Spleen (tissue), 11 donors: ENCODE data around the gene LCN9. TPM values are rescaled to one million over a fixed set of nuclear protein-coding genes. Genes with fewer than 3 reads are reported as not detected.

Experiments used
- DNase-seq: peaks from one replicate; pipeline ENCODE4 v3.0.0-alpha.2; 2020
- H3K27ac ChIP-seq, 8 donors: fragments of 200-600 bp; sonication (generic) in 7 of 8; 1 replicate in 4 of 8; 2 replicates in 4 of 8; pipeline versions ENCODE4 v1.5.0 to v1.8.0; 2016 to 2021; ENCODE audit warnings: inconsistent platforms in 4 of 8, mild to moderate bottlenecking in 4 of 8, moderate library complexity in 1 of 8
- H3K27me3 ChIP-seq, 7 donors: fragments of 200-600 bp; sonication (generic) in 6 of 7; replicated peaks in 1 of 7; 1 replicate in 4 of 7; 2 replicates in 3 of 7; pipeline versions ENCODE4 v1.5.0 to v1.8.0; 2016 to 2021; ENCODE audit warnings: inconsistent platforms in 3 of 7, mild to moderate bottlenecking in 1 of 7
- H3K36me3 ChIP-seq, 6 donors: fragments of 200-600 bp; sonication (generic) in 5 of 6; 1 replicate in 4 of 6; 2 replicates in 2 of 6; pipeline versions ENCODE4 v1.5.0 to v1.8.0; 2016 to 2021; ENCODE audit warnings: inconsistent platforms in 2 of 6
- H3K4me1 ChIP-seq, 6 donors: fragments of 200-600 bp; sonication (generic) in 5 of 6; 1 replicate in 3 of 6; 2 replicates in 3 of 6; pipeline versions ENCODE4 v1.5.0 to v1.8.0; 2016 to 2021; ENCODE audit warnings: inconsistent platforms in 3 of 6
- H3K4me3 ChIP-seq, 8 donors: fragments of 200-600 bp; sonication (generic) in 7 of 8; 1 replicate in 4 of 8; 2 replicates in 4 of 8; pipeline versions ENCODE4 v1.5.0 to v1.8.0; 2016 to 2021; ENCODE audit warnings: inconsistent platforms in 4 of 8, mild to moderate bottlenecking in 4 of 8, moderate library complexity in 2 of 8
- H3K9me3 ChIP-seq, 8 donors: fragments of 200-600 bp; sonication (generic) in 7 of 8; 1 replicate in 4 of 8; 2 replicates in 4 of 8; pipeline versions ENCODE4 v1.5.0 to v1.8.0; 2016 to 2021; ENCODE audit warnings: inconsistent platforms in 4 of 8
- POLR2A ChIP-seq, 3 donors: fragments of 450-650 bp; IDR thresholded peaks; one replicate each; pipeline ENCODE4 v1.5.1; 2017; ENCODE audit warnings: antibody characterized with exemption in 3 of 3, mild to moderate bottlenecking in 1 of 3
- POLR2AphosphoS5 ChIP-seq, 3 donors: sonication (generic); formaldehyde crosslinking; IDR thresholded peaks; one replicate each; pipeline ENCODE4 v1.5.1; 2017; ENCODE audit warnings: antibody characterized with exemption in 3 of 3
- WGBS, 5 donors: extraction: QIAGEN DNeasy Blood & Tissue Kit in 3 of 5; methylation state at CpG; one replicate each; pipeline versions ENCODE4 v1.1.5 to v1.1.7; 2013 to 2018; 5-methylcytosine and 5-hydroxymethylcytosine counted together
- intact Hi-C: fragments of 100-400 bp; cut with DNase I; formaldehyde crosslinking; loops from one replicate; pipeline ENCODE4 v1.15.0; 2023; ENCODE audit warnings: low total_unique reads
- polyA plus RNA-seq, 3 donors: library from polyadenylated mRNA; stranded (reverse); fragments of 200-250 nt; gene quantifications; one replicate each; pipeline ENCODE4 v1.2.1, GENCODE V29; 2013
- total RNA-seq, 7 donors: library from RNA; depleted of rRNA in 3 of 7; stranded (reverse); fragments of >200 nt in 3 of 7; fragmentation: NEBNext Ultra II Directional in 4 of 7; extraction: Animal tissue kit (Norgen Biotek cat#: 25700) in 4 of 7; gene quantifications; one replicate each; pipeline versions ENCODE4 v1.1.0 to v1.2.1, GENCODE V29; 2016 to 2021
- TF ChIP-seq, protein P1 (sequence below), 11 experiments: fragments of 200-600 bp in 7 of 11; fragments of 450-650 bp in 4 of 11; sonication (generic) in 4 of 11; IDR thresholded peaks in 8 of 11; conservative IDR thresholded peaks in 3 of 11; 1 replicate in 7 of 11; 2 replicates in 4 of 11; pipeline versions ENCODE4 v1.4.0 to v1.8.0; 2016 to 2021; ENCODE audit warnings: antibody characterized with exemption in 11 of 11, inconsistent platforms in 4 of 11, mild to moderate bottlenecking in 1 of 11
- donor health status: healthy with polysubstance abuse.
- donor health status: DM: no; HTN: no; CAD: no; lungs with moderate emphysema.
- donor health status: DM: no; HTN: no; CAD: no.
- donor health status: Bipolar disorder and iron deficiency.
- donor health status: healthy.
- donor health status: DM: no; HTN: no; CAD: no.
- donor health status: DM: yes; HTN: yes; CAD: no.

The LCN9 gene
- total and polyA plus RNA-seq, 10 donors, result not detected

DNA sequence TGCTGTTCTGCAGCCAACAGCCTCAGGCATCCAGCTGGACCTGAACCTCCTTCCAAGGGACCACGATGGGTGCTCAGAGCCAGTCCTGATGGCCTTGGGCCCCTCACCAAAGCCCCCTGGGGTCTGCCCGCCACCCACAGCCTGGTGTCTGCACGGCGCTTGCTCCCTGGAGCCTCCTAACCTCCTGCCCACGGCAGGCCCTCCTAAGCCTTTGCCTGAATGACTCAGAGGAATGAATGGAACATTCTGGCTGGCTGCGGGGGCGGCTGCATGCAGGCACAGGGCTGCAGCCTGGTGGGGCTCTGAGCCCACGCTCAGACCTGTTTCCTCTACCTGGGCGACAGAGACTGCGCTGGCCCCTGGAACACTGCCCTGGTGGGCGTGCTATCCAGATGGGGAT lies 29.3 kb downstream of the LCN9 start:
- H3K9me3 ChIP-seq, result no peaks in the 10 kb centered on the region
- TF ChIP-seq, protein P1, sequence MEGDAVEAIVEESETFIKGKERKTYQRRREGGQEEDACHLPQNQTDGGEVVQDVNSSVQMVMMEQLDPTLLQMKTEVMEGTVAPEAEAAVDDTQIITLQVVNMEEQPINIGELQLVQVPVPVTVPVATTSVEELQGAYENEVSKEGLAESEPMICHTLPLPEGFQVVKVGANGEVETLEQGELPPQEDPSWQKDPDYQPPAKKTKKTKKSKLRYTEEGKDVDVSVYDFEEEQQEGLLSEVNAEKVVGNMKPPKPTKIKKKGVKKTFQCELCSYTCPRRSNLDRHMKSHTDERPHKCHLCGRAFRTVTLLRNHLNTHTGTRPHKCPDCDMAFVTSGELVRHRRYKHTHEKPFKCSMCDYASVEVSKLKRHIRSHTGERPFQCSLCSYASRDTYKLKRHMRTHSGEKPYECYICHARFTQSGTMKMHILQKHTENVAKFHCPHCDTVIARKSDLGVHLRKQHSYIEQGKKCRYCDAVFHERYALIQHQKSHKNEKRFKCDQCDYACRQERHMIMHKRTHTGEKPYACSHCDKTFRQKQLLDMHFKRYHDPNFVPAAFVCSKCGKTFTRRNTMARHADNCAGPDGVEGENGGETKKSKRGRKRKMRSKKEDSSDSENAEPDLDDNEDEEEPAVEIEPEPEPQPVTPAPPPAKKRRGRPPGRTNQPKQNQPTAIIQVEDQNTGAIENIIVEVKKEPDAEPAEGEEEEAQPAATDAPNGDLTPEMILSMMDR (IDR thresholded peaks at IDR 0.05 in 8 of 11, conservative IDR thresholded peaks at IDR 0.05 in 3 of 11), result no peak
- no peak for TF ChIP-seq POLR2AphosphoS5 (IDR thresholded peaks at IDR 0.05)
- TF ChIP-seq POLR2A (IDR thresholded peaks at IDR 0.05), result no peak
- no peak overlapping the region for H3K4me3 ChIP-seq
- H3K4me1 ChIP-seq, result no peaks in the 10 kb centered on the region
- 78 to 84% (median 82%) methylated on average over 7 to 11 of the region's 11 CpGs; no CpG with 5 or more reads in 1 of the 5 donors for WGBS, 5 donors
- H3K27ac ChIP-seq, result no peak overlapping the region
- H3K36me3 ChIP-seq, result no peaks in the 10 kb centered on the region
- H3K27me3 ChIP-seq, result peaks cover 0 to 63% (median 0%) of the 10 kb centered on the region in 7 donors
- no peak for DNase-seq
- intact Hi-C loops, result no loop called here

DNA sequence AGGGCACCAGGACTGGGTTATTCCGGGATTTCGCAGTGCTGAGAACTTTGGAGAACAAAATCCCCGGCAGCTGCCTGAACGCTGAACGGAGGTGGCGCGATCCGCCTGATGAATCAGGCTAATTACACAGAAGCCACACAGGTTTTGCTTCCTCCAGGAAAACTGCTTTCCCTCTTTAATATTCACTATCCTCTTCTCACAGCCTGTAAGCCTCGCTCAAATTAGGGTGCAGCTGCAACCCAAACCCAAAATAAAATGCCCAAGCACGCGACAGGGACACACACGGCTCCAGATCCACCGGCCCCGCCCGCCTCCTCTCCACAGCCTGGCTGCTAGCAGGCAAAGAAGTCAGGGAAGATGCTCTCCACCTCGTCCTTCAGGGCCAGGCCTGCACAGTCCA lies 30.2 kb downstream of the LCN9 start:
- Histone ChIP-seq H3K4me3 (no peak overlapping the region), H3K27ac (no peak overlapping the region), H3K36me3 (no peaks in the 10 kb centered on the region), H3K4me1 (no peaks in the 10 kb centered on the region), H3K9me3 (no peaks in the 10 kb centered on the region), H3K27me3 (peaks cover 0 to 54% (median 0%) of the 10 kb centered on the region in 7 donors)
- WGBS, 5 donors, result 79 to 84% (median 80%) methylated on average over 16 of the region's 16 CpGs
- intact Hi-C loops, result no loop called here
- TF ChIP-seq, protein P1 (IDR thresholded peaks at IDR 0.05 in 8 of 11, conservative IDR thresholded peaks at IDR 0.05 in 3 of 11), result no peak
- no peak for TF ChIP-seq POLR2A (IDR thresholded peaks at IDR 0.05)
- DNase-seq, result no peak

DNA sequence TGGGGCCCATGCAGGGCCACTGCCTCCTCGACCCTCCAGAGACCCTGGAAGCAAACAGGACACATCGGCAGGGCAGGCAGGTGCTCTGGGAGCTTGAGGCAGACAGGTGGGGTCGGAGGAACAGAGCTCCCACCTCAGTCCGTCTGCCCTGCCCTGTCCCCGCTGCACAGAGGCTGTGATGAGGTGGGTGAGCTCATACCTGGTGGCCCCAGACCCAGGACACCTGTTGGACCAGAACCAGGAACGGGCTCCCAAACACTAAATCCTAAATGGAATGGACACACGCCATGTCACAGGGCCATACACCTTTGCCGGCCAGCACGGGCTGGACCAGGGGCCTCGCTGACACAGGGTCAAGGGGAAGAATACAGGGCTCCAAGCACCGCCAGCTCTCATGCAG lies 30.7 kb downstream of the LCN9 start:
- DNase-seq, result no peak
- 78 to 94% (median 89%) methylated on average over 3 to 11 of the region's 11 CpGs for WGBS, 5 donors

DNA sequence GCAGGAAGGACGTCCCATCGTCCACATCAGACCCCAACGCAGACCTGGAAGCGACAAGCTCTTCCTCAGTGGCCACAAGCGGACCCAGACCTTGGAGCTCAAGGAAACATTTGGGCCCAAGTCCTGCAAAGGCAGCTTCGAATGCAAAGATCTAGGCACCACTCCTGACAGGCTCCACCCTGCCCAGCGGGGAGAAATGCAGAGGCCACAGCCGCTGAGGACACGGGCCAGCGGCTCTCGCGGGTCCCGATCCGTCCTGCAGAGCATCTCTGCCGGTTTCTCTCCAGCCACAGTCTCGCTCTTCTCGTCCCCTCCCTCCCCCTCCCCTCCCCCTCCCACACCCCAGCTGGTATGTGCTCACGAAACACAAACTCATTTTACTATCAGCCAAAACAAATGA lies 31.3 kb downstream of the LCN9 start:
- no peak overlapping the region for H3K4me3 ChIP-seq
- no peaks in the 10 kb centered on the region for H3K36me3 ChIP-seq
- no peaks in the 10 kb centered on the region for H3K9me3 ChIP-seq
- intact Hi-C loops, result no loop called here
- no peak for TF ChIP-seq POLR2A (IDR thresholded peaks at IDR 0.05)
- TF ChIP-seq POLR2AphosphoS5 (IDR thresholded peaks at IDR 0.05), result no peak
- TF ChIP-seq, protein P1 (IDR thresholded peaks at IDR 0.05 in 8 of 11, conservative IDR thresholded peaks at IDR 0.05 in 3 of 11), result no peak
- no peak for DNase-seq
- H3K27ac ChIP-seq, result no peak overlapping the region
- 59 to 67% (median 62%) methylated on average over 18 of the region's 18 CpGs for WGBS, 5 donors
- H3K4me1 ChIP-seq, result no peaks in the 10 kb centered on the region
- peaks cover 0 to 56% (median 0%) of the 10 kb centered on the region in 7 donors for H3K27me3 ChIP-seq

More for the DNA sequence above, 30.7 kb downstream of the LCN9 start:
- Histone ChIP-seq H3K4me1 (no peaks in the 10 kb centered on the region), H3K27ac (no peak overlapping the region), H3K9me3 (no peaks in the 10 kb centered on the region), H3K36me3 (no peaks in the 10 kb centered on the region), H3K27me3 (peaks cover 0 to 54% (median 0%) of the 10 kb centered on the region in 7 donors), H3K4me3 (no peak overlapping the region)
- intact Hi-C loops, result no loop called here
- TF ChIP-seq POLR2A (IDR thresholded peaks at IDR 0.05) (no peak), POLR2AphosphoS5 (IDR thresholded peaks at IDR 0.05) (no peak)
- TF ChIP-seq, protein P1 (IDR thresholded peaks at IDR 0.05 in 8 of 11, conservative IDR thresholded peaks at IDR 0.05 in 3 of 11), result no peak
